Type B pancreatic cell (in vitro differentiated cells): ENCODE data around the gene MYH4. TPM values are rescaled to one million over a fixed set of nuclear protein-coding genes. Genes with fewer than 3 reads are reported as not detected.

Experiments used
- DNase-seq: peaks from one replicate; pipeline ENCODE4 v3.0.0; 2021; ENCODE audit warnings: mixed read lengths; ENCODE audit not compliant: unreplicated experiment; ENCODE audit errors: extremely low spot score
- H3K27ac Mint-ChIP-seq: 2 replicates; pipeline ENCODE4 v1.8.0; 2021; ENCODE audit warnings: mild to moderate bottlenecking, mixed read lengths
- H3K27me3 Mint-ChIP-seq: 2 replicates; pipeline ENCODE4 v1.8.0; 2021; ENCODE audit warnings: mixed read lengths
- H3K36me3 Mint-ChIP-seq: 2 replicates; pipeline ENCODE4 v1.8.0; 2021; ENCODE audit warnings: mixed read lengths
- H3K4me1 Mint-ChIP-seq: one replicate; pipeline ENCODE4 v1.8.0; 2021; ENCODE audit warnings: mixed read lengths; ENCODE audit not compliant: unreplicated experiment
- H3K4me3 Mint-ChIP-seq: 2 replicates; pipeline ENCODE4 v1.8.0; 2021; ENCODE audit warnings: mild to moderate bottlenecking, mixed read lengths
- H3K9me3 Mint-ChIP-seq: 2 replicates; pipeline ENCODE4 v1.8.0; 2021; ENCODE audit warnings: mixed read lengths
- CTCF ChIP-seq: fragments of 200-600 bp; sonication (generic); conservative IDR thresholded peaks from 2 replicates; pipeline ENCODE4 v1.5.0; 2021; ENCODE audit warnings: antibody characterized with exemption, mild to moderate bottlenecking
- total RNA-seq: library from RNA; stranded (reverse); gene quantifications from 2 replicates; pipeline ENCODE4 v1.2.1, GENCODE V29; 2021; ENCODE audit warnings: low replicate concordance

The MYH4 gene
- total RNA-seq, 1 donor from 2014 or later: 0.12 TPM

- no peaks in the 10 kb centered on the region for H3K4me1 Mint-ChIP-seq
- no peaks in the 10 kb centered on the region for H3K36me3 Mint-ChIP-seq
- DNase-seq: no peak
- H3K27ac Mint-ChIP-seq: no peak overlapping the region
- H3K9me3 Mint-ChIP-seq: no peaks in the 10 kb centered on the region
- no peak for TF ChIP-seq CTCF
- H3K4me3 Mint-ChIP-seq: no peak overlapping the region
- peaks cover 5% of the 10 kb centered on the region for H3K27me3 Mint-ChIP-seq
Observed at GRCh38 chr17:10512856-10513255, 43.5 kb upstream of the MYH4 start.

- TF ChIP-seq CTCF: no peak
- Mint-ChIP-seq H3K36me3 (no peaks in the 10 kb centered on the region), H3K27me3 (peaks cover 8% of the 10 kb centered on the region), H3K4me1 (no peaks in the 10 kb centered on the region), H3K4me3 (no peak overlapping the region), H3K27ac (no peak overlapping the region), H3K9me3 (no peaks in the 10 kb centered on the region)
- DNase-seq: no peak
Observed at GRCh38 chr17:10499950-10500349, 30.6 kb upstream of the MYH4 start.

- TF ChIP-seq CTCF: no peak
- no peak overlapping the region for H3K4me3 Mint-ChIP-seq
- no peaks in the 10 kb centered on the region for H3K36me3 Mint-ChIP-seq
- peaks cover 10% of the 10 kb centered on the region for H3K9me3 Mint-ChIP-seq
- peaks cover 8% of the 10 kb centered on the region for H3K27me3 Mint-ChIP-seq
- no peaks in the 10 kb centered on the region for H3K4me1 Mint-ChIP-seq
- no peak overlapping the region for H3K27ac Mint-ChIP-seq
- no peak for DNase-seq
Observed at GRCh38 chr17:10492004-10492403, 22.6 kb upstream of the MYH4 start.

- H3K4me3 Mint-ChIP-seq: no peak overlapping the region
- TF ChIP-seq CTCF: no peak
- peaks cover 10% of the 10 kb centered on the region for H3K9me3 Mint-ChIP-seq
- H3K4me1 Mint-ChIP-seq: no peaks in the 10 kb centered on the region
- no peaks in the 10 kb centered on the region for H3K36me3 Mint-ChIP-seq
- H3K27ac Mint-ChIP-seq: no peak overlapping the region
- no peak for DNase-seq
- H3K27me3 Mint-ChIP-seq: peaks cover 6% of the 10 kb centered on the region
Observed at GRCh38 chr17:10482252-10482651, 12.9 kb upstream of the MYH4 start.

GRCh38 chr17:10477701-10478100, 8.3 kb upstream of the MYH4 start:
- TF ChIP-seq CTCF: no peak

GRCh38 chr17:10474536-10474935, 5.2 kb upstream of the MYH4 start:
- no peaks in the 10 kb centered on the region for H3K36me3 Mint-ChIP-seq
- no peaks in the 10 kb centered on the region for H3K4me1 Mint-ChIP-seq
- no peak overlapping the region for H3K4me3 Mint-ChIP-seq
- no peak overlapping the region for H3K27ac Mint-ChIP-seq
- no peaks in the 10 kb centered on the region for H3K9me3 Mint-ChIP-seq
- H3K27me3 Mint-ChIP-seq: peaks cover 4% of the 10 kb centered on the region
- TF ChIP-seq CTCF: no peak
- no peak for DNase-seq

More at GRCh38 chr17:10477701-10478100, 8.3 kb upstream of the MYH4 start:
- no peak for DNase-seq
- H3K27me3 Mint-ChIP-seq: peaks cover 6% of the 10 kb centered on the region
- no peaks in the 10 kb centered on the region for H3K4me1 Mint-ChIP-seq
- no peaks in the 10 kb centered on the region for H3K9me3 Mint-ChIP-seq
- H3K4me3 Mint-ChIP-seq: no peak overlapping the region
- no peak overlapping the region for H3K27ac Mint-ChIP-seq
- no peaks in the 10 kb centered on the region for H3K36me3 Mint-ChIP-seq
